LNCAP (cell line): ENCODE results near the gene ADORA2B.

Experiments
- TF ChIP-seq, protein P1 (sequence below): fragments of 450-650 bp; IDR thresholded peaks from 2 replicates; pipeline ENCODE4 v1.5.1; 2017; ENCODE audit warnings: mild to moderate bottlenecking

ADORA2B gene

DNA sequence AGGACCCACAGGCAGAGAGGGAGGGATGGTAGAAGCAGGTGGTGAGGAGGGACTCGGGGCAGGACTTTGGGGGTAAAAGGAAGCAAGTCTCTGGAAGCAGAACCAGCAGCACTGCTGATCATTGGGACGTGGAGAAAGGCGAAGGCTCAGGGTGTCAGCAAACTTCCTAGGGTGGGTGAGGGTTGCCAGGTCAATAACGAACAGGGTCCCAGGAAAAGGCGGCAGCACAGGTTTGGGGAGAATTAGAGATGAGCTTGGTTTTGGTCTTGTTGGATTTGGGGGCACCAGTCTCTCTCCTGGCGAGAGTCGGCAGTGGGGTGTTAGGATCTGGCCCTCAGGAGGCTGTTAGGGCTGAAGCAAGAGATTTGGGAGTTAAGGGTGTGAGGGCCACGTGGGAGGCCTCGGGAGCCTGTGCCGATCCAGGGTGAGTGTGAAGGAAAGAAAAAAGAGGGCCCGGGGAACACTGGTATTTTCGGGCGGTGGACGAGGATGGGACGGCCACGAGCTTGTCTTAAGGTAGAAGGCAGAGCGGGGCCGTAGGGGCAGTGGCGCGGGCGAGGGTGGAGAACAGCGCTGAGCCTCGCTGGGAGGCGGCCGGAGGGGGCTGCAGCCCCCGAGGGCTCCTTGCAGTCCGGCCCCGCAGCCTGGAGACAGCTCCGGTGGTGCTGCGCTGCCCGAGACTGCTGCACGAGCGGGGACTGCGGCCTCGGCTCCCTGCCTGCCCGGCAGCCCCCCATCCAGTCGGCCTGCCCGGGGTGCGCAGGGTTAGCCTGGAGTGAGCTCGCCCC is 765 bp upstream of the ADORA2B start:
- TF ChIP-seq, protein P1, sequence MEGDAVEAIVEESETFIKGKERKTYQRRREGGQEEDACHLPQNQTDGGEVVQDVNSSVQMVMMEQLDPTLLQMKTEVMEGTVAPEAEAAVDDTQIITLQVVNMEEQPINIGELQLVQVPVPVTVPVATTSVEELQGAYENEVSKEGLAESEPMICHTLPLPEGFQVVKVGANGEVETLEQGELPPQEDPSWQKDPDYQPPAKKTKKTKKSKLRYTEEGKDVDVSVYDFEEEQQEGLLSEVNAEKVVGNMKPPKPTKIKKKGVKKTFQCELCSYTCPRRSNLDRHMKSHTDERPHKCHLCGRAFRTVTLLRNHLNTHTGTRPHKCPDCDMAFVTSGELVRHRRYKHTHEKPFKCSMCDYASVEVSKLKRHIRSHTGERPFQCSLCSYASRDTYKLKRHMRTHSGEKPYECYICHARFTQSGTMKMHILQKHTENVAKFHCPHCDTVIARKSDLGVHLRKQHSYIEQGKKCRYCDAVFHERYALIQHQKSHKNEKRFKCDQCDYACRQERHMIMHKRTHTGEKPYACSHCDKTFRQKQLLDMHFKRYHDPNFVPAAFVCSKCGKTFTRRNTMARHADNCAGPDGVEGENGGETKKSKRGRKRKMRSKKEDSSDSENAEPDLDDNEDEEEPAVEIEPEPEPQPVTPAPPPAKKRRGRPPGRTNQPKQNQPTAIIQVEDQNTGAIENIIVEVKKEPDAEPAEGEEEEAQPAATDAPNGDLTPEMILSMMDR, result no peak

DNA sequence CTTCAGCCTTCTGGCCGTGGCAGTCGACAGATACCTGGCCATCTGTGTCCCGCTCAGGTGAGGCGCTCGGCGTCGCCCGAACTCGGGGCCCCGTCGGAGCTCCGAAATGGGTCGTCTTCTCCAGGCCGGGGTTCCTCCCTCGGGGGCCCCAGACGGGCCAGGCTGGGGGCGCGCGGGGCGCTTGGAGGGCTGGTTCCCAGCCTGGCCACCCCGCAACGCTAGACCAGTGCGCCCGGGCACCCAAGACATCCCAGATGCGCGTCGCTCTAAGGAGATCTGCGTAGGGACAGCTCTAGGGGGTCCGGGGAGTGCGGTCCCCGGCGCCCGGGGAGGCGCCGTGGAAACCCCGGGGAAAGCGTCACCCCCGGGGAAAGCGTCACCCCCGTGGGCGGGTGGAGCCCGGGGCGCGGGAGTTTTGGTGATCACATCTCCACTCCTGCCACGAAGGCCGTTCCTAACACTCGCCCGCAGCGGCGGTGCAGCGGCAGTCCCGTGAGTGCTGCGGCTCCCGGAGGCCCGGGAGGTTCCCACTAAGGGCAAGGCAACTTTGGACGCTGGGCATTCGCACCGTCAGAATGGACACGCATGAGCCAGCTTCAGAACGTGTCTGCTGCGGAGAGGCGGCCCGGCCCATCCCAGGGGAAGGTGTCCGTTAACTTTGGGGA is 729 bp downstream of the ADORA2B start:
- TF ChIP-seq, protein P1, result no peak

DNA sequence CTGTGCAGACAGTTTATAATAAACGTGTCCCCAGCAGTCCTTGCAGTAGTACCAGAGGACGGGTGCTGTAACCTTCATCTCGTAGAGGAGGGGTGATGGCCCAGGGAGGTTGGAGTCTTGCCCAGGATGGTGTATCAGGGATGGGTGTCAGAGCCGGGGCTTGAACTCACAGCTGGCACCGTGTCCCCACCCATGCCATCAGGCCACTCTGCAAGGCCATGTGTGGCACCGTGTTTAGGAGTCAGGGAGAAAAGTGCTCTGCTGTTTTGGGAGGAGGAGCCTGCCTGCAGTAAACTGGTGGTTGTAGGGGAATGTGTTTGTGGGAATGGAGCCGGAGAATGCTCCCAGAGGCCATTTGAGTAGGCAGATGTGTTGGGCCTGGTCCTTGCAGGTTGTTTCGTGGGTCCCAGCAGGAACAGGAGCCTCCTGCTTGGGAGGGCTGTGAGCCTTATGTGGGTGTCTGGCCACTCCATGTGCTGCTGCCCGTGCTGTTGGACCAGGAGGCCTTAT is 1.7 kb downstream of the ADORA2B start:
- TF ChIP-seq, protein P1, result no peak

DNA sequence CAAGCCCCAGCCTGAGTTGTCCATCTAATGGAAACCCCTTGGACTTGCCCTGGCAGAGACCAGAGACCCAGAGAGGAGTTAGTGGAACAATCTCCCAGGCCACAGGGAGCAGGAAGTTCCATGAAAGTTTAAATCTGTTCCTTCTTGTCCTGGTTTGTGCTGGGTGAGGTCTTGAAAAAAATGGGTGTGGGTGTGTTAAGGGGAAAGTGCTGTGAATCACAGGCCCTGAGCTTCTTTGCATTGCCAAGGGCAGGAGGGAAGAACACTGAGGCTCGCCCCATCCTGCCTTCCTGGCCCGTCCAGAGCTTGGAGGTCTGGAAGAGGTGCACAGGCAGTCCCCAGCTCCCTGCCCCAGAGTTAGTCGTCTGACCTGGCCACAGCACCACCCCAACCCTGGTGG is 2.3 kb downstream of the ADORA2B start:
- TF ChIP-seq, protein P1, result no peak

DNA sequence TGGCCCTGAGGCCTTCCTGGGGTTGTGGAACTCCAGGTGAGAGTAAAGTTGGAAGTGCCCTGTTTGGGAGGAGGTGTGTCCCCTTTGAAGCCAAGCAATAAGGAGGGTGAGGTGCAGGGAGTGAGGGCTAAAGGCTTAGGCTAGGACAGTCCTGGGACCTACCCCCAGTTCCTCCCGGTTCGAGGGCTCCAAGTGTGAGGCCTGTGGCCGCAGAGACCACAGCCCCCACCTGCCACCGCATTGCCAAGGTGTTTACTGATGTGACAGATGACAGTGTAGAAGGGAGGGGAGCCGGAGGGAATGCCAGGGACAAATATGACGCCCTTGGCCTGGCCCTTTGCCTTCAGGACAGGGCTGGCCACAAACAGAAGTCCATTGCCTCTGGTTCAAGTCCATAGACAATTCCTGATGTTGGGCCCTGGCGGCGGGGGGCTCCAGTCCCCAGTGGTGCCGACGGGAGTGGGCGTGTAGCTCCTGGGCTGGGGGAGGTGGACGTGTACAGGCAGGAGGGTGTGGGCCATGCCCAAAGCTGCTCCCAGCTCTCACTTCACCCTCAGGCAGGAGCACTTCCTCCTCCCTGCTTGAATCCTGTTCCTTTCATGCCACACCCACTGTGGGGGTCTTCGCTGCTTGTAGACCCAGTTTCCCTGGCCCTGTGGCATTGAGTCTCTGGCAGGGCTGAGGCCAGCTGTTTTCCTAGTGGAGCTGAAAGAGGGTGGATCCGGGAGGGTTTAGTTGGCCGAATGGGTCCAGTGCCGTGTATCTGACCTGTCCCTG is 3.2 kb downstream of the ADORA2B start:
- TF ChIP-seq, protein P1, result no peak

DNA sequence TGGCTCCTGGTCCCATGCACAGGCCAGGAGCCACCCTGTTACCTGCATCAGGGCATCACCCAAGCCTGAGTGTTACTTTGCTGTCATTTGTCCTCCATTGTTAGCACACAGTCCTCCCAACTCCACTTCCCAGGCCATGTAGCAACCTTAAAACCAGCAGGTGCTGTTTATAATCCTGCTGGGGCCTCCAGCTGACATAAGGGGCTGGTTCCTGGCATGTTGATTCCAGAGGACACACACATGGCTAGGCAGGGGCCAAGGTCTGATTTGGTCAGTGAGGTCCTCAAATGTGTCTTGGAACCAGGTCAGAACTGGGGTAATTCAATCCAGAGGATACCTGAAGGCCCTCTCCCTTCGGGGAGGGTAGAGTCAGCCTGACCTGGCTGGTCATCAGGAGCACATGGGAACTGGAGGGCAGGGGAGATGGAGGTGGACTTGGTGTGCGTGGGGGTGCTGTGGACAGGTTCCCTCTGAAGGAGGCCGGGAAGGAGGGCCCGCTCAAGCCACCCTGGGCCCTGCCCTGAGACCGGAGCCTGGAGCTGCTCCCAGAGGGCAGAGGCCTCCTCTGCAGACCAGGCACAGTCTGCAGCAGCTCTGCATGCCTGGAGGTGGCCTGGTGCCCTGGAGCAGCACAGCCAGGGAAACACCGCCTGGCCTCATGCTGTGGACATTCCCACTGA is 6.6 kb downstream of the ADORA2B start:
- TF ChIP-seq, protein P1, result no peak

DNA sequence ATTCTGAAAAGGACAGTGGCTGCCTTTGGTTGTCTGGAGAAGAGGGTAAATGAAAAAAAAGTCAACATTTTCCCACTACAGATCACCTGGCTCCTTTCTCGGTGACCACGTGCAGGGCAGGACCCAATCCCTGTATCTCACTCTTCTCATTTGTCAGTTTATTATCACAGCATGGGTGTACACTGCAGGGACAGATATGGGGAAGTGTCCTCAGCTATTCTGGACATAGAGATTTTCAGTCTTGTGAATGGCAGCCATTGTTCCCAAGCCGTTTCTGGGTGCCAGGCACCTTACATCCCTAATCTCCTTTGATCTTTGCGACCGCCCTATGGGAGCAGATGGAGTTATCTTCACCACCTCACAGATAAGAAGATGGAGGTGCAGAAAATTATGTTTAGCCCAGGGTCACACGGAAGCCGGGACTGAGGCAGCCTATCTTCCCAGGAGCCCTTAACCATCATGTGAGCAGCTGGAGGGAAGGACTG is 7.2 kb downstream of the ADORA2B start:
- TF ChIP-seq, protein P1, result no peak
